ENCODE measurements around the gene APBA1. TPM values are rescaled to one million over a fixed set of nuclear protein-coding genes. Genes with fewer than 3 reads are reported as not detected.

APBA1 gene
- total and polyA plus RNA-seq, 2 of the 4 experiments (the other 2 are of a cell fraction) = 3.8 to 5.1 TPM

DNA sequence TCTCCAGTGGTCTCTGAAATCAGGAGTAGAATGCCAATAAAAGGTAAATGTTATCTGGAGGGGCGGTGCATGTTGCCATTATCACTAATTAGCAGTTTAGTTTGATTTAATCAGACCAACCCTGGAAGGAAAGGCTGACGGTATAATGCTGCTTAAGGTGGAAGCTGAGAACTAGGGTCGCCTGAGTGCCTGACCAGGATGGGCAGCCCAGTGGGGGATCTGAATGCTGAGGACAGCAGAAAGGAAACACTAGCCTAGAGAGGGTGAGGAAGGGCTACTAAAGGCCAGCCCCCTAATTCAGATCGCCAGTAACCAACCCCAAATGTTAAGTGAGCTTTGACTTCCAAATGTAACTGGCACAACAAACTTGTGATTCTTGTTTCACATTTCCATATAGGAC lies 172.2 kb downstream of the APBA1 start:
- POLR2A ChIA-PET (ENCODE audit: unreplicated experiment) = no interaction called here
- Histone ChIP-seq H3K23ac (ENCODE audit: low read depth, low read length) (no peak overlapping the region), H3K4me2 (ENCODE audit: low read depth, low read length) (no peak overlapping the region), H3K14ac (replicated peaks; ENCODE audit: low read depth, low read length) (no peak overlapping the region), H4K91ac (ENCODE audit: insufficient read depth, low read depth, low read length) (no peak overlapping the region), H2AK9ac (replicated peaks; ENCODE audit: low read depth, low read length, poor library complexity) (no peak overlapping the region), H4K5ac (ENCODE audit: low read depth, low read length) (no peak overlapping the region), H3K27ac (ENCODE audit: insufficient read depth, low read length) (no peak overlapping the region), H4K8ac (ENCODE audit: low read depth in 2 of 2, low read length in 2 of 2) (no peak overlapping the region), H2AK5ac (ENCODE audit: low read depth, low read length) (no peak overlapping the region), H3K79me1 (ENCODE audit: low read depth in 1 of 2, low read length in 2 of 2) (0 out of 4 replicates have a peak, but pooled peaks cover 0 to 4% of the 10 kb centered on the region in 2 experiments), H2BK120ac (ENCODE audit: low read depth, low read length) (no peak overlapping the region), H2BK15ac (ENCODE audit: low read depth, low read length) (no peak overlapping the region), H3K4me3 (ENCODE audit: insufficient read depth, low read depth, low read length) (no peak overlapping the region), H2AFZ (replicated peaks; ENCODE audit: low read length, poor library complexity) (no peak overlapping the region), H3K4me1 (ENCODE audit: control insufficient read depth, insufficient read depth, low read length) (no peaks in the 10 kb centered on the region), H3K9me1 (ENCODE audit: insufficient read depth, low read length) (no peaks in the 10 kb centered on the region), H3K36me3 (ENCODE audit: control insufficient read depth, insufficient read depth, low read length) (no peaks in the 10 kb centered on the region), H3K9me3 (ENCODE audit: control insufficient read depth, insufficient read depth, low read length) (no peaks in the 10 kb centered on the region), H3K4ac (ENCODE audit: low read depth, low read length) (no peak overlapping the region), H3K9ac (ENCODE audit: low read depth, low read length) (no peak overlapping the region), H4K20me1 (ENCODE audit: insufficient read depth, low read length) (0 out of 2 replicates have a peak, but pooled peaks cover 1% of the 10 kb centered on the region), H3K18ac (ENCODE audit: low read depth, low read length) (no peak overlapping the region), H3K27me3 (ENCODE audit: control insufficient read depth, insufficient read depth, low read length) (no peaks in the 10 kb centered on the region), H2BK5ac (ENCODE audit: low read depth, low read length, poor library complexity, severe bottlenecking) (no peak overlapping the region), H3K56ac (ENCODE audit: extremely low read depth, insufficient read depth, low read length) (no peak overlapping the region), H2BK20ac (ENCODE audit: low read depth, low read length) (no peak overlapping the region)
- BruUV-seq (replicated peaks) = no TSS peak
- CTCF ChIA-PET = no interaction called here
- intact Hi-C loops (cut with micrococcal nuclease) = no loop called here
- no peak for TF ChIP-seq MAZ (IDR thresholded peaks at IDR 0.05; ENCODE audit: borderline replicate concordance, low read depth, low read length)
- no peak for TF ChIP-seq RFX5 (IDR thresholded peaks at IDR 0.05; ENCODE audit: low read depth, low read length)
- TF ChIP-seq MXI1 (IDR thresholded peaks at IDR 0.05; ENCODE audit: borderline replicate concordance, low read depth, low read length) = no peak
- TF ChIP-seq BHLHE40 (IDR thresholded peaks at IDR 0.05; ENCODE audit: low read depth, low read length) = no peak
- TF ChIP-seq FOS (IDR thresholded peaks at IDR 0.05; ENCODE audit: low read depth, low read length) = no peak
- no peak for TF ChIP-seq CHD1 (IDR thresholded peaks at IDR 0.05; ENCODE audit: low read depth, low read length)
- TF ChIP-seq, protein P1, sequence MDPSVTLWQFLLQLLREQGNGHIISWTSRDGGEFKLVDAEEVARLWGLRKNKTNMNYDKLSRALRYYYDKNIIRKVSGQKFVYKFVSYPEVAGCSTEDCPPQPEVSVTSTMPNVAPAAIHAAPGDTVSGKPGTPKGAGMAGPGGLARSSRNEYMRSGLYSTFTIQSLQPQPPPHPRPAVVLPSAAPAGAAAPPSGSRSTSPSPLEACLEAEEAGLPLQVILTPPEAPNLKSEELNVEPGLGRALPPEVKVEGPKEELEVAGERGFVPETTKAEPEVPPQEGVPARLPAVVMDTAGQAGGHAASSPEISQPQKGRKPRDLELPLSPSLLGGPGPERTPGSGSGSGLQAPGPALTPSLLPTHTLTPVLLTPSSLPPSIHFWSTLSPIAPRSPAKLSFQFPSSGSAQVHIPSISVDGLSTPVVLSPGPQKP (IDR thresholded peaks at IDR 0.05; ENCODE audit: borderline replicate concordance, low read depth, low read length) = no peak
- TF ChIP-seq MAFK (IDR thresholded peaks at IDR 0.05; ENCODE audit: low read depth, low read length) = no peak
- TF ChIP-seq RAD21 (IDR thresholded peaks at IDR 0.05; ENCODE audit: low read length) = no peak
- TF ChIP-seq SMC3 (IDR thresholded peaks at IDR 0.05; ENCODE audit: low read depth, low read length) = no peak
- TF ChIP-seq, protein P2, sequence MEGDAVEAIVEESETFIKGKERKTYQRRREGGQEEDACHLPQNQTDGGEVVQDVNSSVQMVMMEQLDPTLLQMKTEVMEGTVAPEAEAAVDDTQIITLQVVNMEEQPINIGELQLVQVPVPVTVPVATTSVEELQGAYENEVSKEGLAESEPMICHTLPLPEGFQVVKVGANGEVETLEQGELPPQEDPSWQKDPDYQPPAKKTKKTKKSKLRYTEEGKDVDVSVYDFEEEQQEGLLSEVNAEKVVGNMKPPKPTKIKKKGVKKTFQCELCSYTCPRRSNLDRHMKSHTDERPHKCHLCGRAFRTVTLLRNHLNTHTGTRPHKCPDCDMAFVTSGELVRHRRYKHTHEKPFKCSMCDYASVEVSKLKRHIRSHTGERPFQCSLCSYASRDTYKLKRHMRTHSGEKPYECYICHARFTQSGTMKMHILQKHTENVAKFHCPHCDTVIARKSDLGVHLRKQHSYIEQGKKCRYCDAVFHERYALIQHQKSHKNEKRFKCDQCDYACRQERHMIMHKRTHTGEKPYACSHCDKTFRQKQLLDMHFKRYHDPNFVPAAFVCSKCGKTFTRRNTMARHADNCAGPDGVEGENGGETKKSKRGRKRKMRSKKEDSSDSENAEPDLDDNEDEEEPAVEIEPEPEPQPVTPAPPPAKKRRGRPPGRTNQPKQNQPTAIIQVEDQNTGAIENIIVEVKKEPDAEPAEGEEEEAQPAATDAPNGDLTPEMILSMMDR (conservative IDR thresholded peaks at IDR 0.05; ENCODE audit: low read depth, low read length) = no peak
- TF ChIP-seq, protein P3, sequence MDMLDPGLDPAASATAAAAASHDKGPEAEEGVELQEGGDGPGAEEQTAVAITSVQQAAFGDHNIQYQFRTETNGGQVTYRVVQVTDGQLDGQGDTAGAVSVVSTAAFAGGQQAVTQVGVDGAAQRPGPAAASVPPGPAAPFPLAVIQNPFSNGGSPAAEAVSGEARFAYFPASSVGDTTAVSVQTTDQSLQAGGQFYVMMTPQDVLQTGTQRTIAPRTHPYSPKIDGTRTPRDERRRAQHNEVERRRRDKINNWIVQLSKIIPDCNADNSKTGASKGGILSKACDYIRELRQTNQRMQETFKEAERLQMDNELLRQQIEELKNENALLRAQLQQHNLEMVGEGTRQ (IDR thresholded peaks at IDR 0.05; ENCODE audit: low read depth, low read length) = no peak
- TF ChIP-seq POLR2A (IDR thresholded peaks at IDR 0.05; ENCODE audit: low read depth, low read length) = no peak
- TF ChIP-seq RCOR1 (IDR thresholded peaks at IDR 0.05; ENCODE audit: insufficient replicate concordance, low read length) = no peak
- no peak for TF ChIP-seq CEBPB (IDR thresholded peaks at IDR 0.05; ENCODE audit: low read depth, low read length)
- no peak for TF ChIP-seq NFE2L2 (IDR thresholded peaks at IDR 0.05; ENCODE audit: low read depth, low read length)
- in situ Hi-C loops (cut with MboI; ENCODE audit: low sequenced_read_pairs) = loop anchor here (5.0 kb wide), 1 partner anchor 48 kb away; no protein-coding TSS in a partner anchor
- dilution Hi-C loops (cut with HindIII; ENCODE audit: low sequenced_read_pairs, unreplicated experiment) = no loop called here
- WGBS, 2 experiments (ENCODE audit: extremely low coverage in 2 of 2, insufficient read length in 1 of 2) = no CpG with 5 or more reads among the region's 4 CpGs
- no peak for DNase-seq
- ATAC-seq (ENCODE audit: low read depth) = no peak

Data from IMR-90 (cell line).